Spleen (tissue), 7 donors: Measurements from ENCODE around the gene MKS1.

Source experiments
- POLR2A ChIP-seq, 3 donors: fragments of 450-650 bp; IDR thresholded peaks; one replicate each; pipeline ENCODE4 v1.5.1; 2017; ENCODE audit warnings: antibody characterized with exemption in 3 of 3, mild to moderate bottlenecking in 1 of 3
- TF ChIP-seq, protein P1 (sequence below), 11 experiments: fragments of 200-600 bp in 7 of 11; fragments of 450-650 bp in 4 of 11; sonication (generic) in 4 of 11; IDR thresholded peaks in 8 of 11; conservative IDR thresholded peaks in 3 of 11; 1 replicate in 7 of 11; 2 replicates in 4 of 11; pipeline versions ENCODE4 v1.4.0 to v1.8.0; 2016 to 2021; ENCODE audit warnings: antibody characterized with exemption in 11 of 11, inconsistent platforms in 4 of 11, mild to moderate bottlenecking in 1 of 11
- donor health status: DM: no; HTN: no; CAD: no; lungs with moderate emphysema.
- donor health status: DM: no; HTN: no; CAD: no.
- donor health status: DM: no; HTN: no; CAD: no.

DNA sequence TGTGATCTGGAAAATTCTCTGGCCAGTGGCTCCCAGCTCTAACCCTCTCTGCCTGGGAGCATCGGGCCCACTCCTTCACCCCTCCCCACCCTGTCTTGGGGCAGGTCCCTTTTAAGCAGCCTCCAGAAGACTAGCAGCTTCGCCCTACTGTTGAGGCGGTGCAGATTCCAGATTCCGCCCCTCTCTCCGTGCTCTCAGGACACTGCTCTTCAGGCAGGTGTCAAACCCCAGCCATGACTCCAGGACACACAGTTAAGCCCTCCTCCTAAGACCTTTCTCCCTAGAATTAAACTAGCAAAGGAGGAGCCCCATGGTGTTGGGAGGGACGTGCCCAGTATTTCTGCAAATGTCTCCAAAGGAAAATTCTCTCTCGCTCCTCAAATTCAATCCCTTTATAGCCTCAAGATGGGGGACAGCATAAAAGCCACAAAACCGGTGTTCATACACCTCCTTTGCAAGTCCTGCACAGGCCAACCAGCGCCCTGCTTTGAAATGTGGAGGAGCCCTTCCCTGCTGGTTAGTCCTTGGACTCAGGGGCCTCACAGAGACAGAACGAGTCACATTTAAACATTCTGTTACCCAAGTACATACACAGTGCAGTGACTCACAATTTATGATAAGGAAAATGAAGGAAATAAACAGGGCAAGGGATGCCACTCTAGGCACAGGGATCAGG, 26.5 kb upstream of the MKS1 start:
- no peak for TF ChIP-seq POLR2A (IDR thresholded peaks at IDR 0.05)
- TF ChIP-seq, protein P1, sequence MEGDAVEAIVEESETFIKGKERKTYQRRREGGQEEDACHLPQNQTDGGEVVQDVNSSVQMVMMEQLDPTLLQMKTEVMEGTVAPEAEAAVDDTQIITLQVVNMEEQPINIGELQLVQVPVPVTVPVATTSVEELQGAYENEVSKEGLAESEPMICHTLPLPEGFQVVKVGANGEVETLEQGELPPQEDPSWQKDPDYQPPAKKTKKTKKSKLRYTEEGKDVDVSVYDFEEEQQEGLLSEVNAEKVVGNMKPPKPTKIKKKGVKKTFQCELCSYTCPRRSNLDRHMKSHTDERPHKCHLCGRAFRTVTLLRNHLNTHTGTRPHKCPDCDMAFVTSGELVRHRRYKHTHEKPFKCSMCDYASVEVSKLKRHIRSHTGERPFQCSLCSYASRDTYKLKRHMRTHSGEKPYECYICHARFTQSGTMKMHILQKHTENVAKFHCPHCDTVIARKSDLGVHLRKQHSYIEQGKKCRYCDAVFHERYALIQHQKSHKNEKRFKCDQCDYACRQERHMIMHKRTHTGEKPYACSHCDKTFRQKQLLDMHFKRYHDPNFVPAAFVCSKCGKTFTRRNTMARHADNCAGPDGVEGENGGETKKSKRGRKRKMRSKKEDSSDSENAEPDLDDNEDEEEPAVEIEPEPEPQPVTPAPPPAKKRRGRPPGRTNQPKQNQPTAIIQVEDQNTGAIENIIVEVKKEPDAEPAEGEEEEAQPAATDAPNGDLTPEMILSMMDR (IDR thresholded peaks at IDR 0.05 in 8 of 11, conservative IDR thresholded peaks at IDR 0.05 in 3 of 11), result no peak
